NB4 (cell line): ENCODE results near the gene SPATA31D4.

Experiments used
- DNase-seq: peaks from one replicate; pipeline ENCODE4 v3.0.0; 2010; ENCODE audit warnings: low read depth
- H3K4me3 ChIP-seq: one replicate; pipeline ENCODE4 v1.5.1; 2011; ENCODE audit warnings: mild to moderate bottlenecking, low read depth, low read length, moderate library complexity
- MAX ChIP-seq: IDR thresholded peaks from 2 replicates; pipeline ENCODE4 v1.6.1; 2011; ENCODE audit warnings: low read depth, low read length
- MYC ChIP-seq: IDR thresholded peaks from 2 replicates; pipeline ENCODE4 v1.6.1; 2011; ENCODE audit warnings: low read depth, low read length
- POLR2A ChIP-seq: IDR thresholded peaks from 2 replicates; pipeline ENCODE4 v1.6.1; 2011; ENCODE audit warnings: mild to moderate bottlenecking; ENCODE audit not compliant: insufficient read length; ENCODE audit errors: extremely low read depth
- TF ChIP-seq, protein P1 (sequence below): IDR thresholded peaks from one replicate; pipeline ENCODE4 v1.5.1; 2012; ENCODE audit warnings: low read depth, low read length

Gene SPATA31D4

GRCh38 chr9:81953096-81953495 lies 24.9 kb downstream of the SPATA31D4 start:
- TF ChIP-seq, protein P1, sequence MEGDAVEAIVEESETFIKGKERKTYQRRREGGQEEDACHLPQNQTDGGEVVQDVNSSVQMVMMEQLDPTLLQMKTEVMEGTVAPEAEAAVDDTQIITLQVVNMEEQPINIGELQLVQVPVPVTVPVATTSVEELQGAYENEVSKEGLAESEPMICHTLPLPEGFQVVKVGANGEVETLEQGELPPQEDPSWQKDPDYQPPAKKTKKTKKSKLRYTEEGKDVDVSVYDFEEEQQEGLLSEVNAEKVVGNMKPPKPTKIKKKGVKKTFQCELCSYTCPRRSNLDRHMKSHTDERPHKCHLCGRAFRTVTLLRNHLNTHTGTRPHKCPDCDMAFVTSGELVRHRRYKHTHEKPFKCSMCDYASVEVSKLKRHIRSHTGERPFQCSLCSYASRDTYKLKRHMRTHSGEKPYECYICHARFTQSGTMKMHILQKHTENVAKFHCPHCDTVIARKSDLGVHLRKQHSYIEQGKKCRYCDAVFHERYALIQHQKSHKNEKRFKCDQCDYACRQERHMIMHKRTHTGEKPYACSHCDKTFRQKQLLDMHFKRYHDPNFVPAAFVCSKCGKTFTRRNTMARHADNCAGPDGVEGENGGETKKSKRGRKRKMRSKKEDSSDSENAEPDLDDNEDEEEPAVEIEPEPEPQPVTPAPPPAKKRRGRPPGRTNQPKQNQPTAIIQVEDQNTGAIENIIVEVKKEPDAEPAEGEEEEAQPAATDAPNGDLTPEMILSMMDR = no peak
- no peak for TF ChIP-seq POLR2A
- no peak for TF ChIP-seq MAX
- no peak for TF ChIP-seq MYC
- no peak for DNase-seq
- no peak overlapping the region for H3K4me3 ChIP-seq

- TF ChIP-seq MAX = no peak
- no peak for TF ChIP-seq MYC
- no peak for TF ChIP-seq POLR2A
- TF ChIP-seq, protein P1 = no peak
- no peak for DNase-seq
- H3K4me3 ChIP-seq = no peak overlapping the region
These were observed 27.4 kb downstream of the SPATA31D4 start for GRCh38 chr9:81955625-81956024.

- no peak for DNase-seq
- H3K4me3 ChIP-seq = no peak overlapping the region
These were observed 36.3 kb downstream of the SPATA31D4 start for GRCh38 chr9:81964218-81965171.

GRCh38 chr9:81968026-81968425 lies 39.8 kb downstream of the SPATA31D4 start:
- TF ChIP-seq POLR2A (no peak), MYC (no peak), MAX (no peak)
- TF ChIP-seq, protein P1 = no peak
- no peak for DNase-seq
- no peak overlapping the region for H3K4me3 ChIP-seq

More at GRCh38 chr9:81964218-81965171, 36.3 kb downstream of the SPATA31D4 start:
- TF ChIP-seq, protein P1 = no peak
- TF ChIP-seq MAX (no peak), MYC (no peak), POLR2A (no peak)

GRCh38 chr9:81969971-81970370 lies 41.7 kb downstream of the SPATA31D4 start:
- DNase-seq = no peak
- no peak overlapping the region for H3K4me3 ChIP-seq
- TF ChIP-seq POLR2A = no peak
- no peak for TF ChIP-seq MAX
- no peak for TF ChIP-seq MYC
- TF ChIP-seq, protein P1 = no peak
